PC-9 (cell line): ENCODE results near the gene CDH20. TPM values are rescaled to one million over a fixed set of nuclear protein-coding genes. Genes with fewer than 3 reads are reported as not detected.

Experiments used
- BruUV-seq: library from RNA; stranded (reverse); fragments of 400-500 nt; replicated peaks from 2 replicates; lab custom pipeline; 2021; lab: Mats Ljungman, UMichigan
- CTCF ChIA-PET: fragments of 300-600 bp; sonication (Branson Sonifier 250); formaldehyde crosslinking; loops from one replicate; lab custom pipeline; 2022; ENCODE audit warnings: antibody characterized with exemption; lab: Charles Lee
- POLR2A ChIA-PET: fragments of 300-600 bp; sonication (Branson Sonifier 250); formaldehyde crosslinking; loops from one replicate; lab custom pipeline; 2022; ENCODE audit warnings: antibody characterized with exemption; ENCODE audit not compliant: unreplicated experiment; lab: Charles Lee
- DNase-seq, 2 experiments: peaks; one replicate each; pipeline versions ENCODE4 v3.0.0 to v3.0.0-alpha.2; 2015 to 2022; ENCODE audit warnings: mixed read lengths in 1 of 2
- H2AFZ ChIP-seq: fragments of 200-600 bp; sonication (generic); 2 replicates; pipeline ENCODE4 v1.8.1; 2017; ENCODE audit warnings: antibody characterized with exemption
- H3F3A ChIP-seq: fragments of 200-600 bp; sonication (generic); 2 replicates; pipeline ENCODE4 v1.8.1; 2017; ENCODE audit warnings: antibody characterized with exemption, mild to moderate bottlenecking, low read depth; ENCODE audit not compliant: insufficient read depth
- H3K27ac ChIP-seq: fragments of 200-600 bp; sonication (generic); 2 replicates; pipeline ENCODE4 v1.6.1; 2016; ENCODE audit warnings: mixed run types
- H3K27me3 ChIP-seq: fragments of 200-600 bp; sonication (generic); 2 replicates; pipeline ENCODE4 v1.6.1; 2016; ENCODE audit warnings: low read depth, mixed run types; ENCODE audit not compliant: insufficient read depth
- H3K36me3 ChIP-seq: fragments of 200-600 bp; sonication (generic); 2 replicates; pipeline ENCODE4 v1.6.1; 2016; ENCODE audit warnings: low read depth, mixed run types
- H3K4me1 ChIP-seq: fragments of 200-600 bp; sonication (generic); replicated peaks from 2 replicates; pipeline ENCODE4 v1.6.1; 2016; ENCODE audit warnings: mixed run types; ENCODE audit not compliant: insufficient read depth
- H3K4me2 ChIP-seq: fragments of 200-600 bp; sonication (generic); 2 replicates; pipeline ENCODE4 v1.6.1; 2017; ENCODE audit warnings: mixed run types
- H3K4me3 ChIP-seq: fragments of 200-600 bp; sonication (generic); 2 replicates; pipeline ENCODE4 v1.6.1; 2016; ENCODE audit warnings: mixed run types
- H3K79me2 ChIP-seq: fragments of 200-600 bp; sonication (generic); 2 replicates; pipeline ENCODE4 v1.6.1; 2017; ENCODE audit warnings: low read depth, mixed run types
- H3K9me2 ChIP-seq: fragments of 200-600 bp; sonication (generic); 2 replicates; pipeline ENCODE4 v1.8.1; 2017; ENCODE audit warnings: mild to moderate bottlenecking; ENCODE audit not compliant: insufficient read depth
- H3K9me3 ChIP-seq: fragments of 200-600 bp; sonication (generic); 2 replicates; pipeline ENCODE4 v1.8.1; 2016; ENCODE audit warnings: low read depth; ENCODE audit not compliant: insufficient read depth
- H4K20me1 ChIP-seq: fragments of 200-600 bp; sonication (generic); 2 replicates; pipeline ENCODE4 v1.8.1; 2017; ENCODE audit not compliant: insufficient read depth
- CTCF ChIP-seq: fragments of 200-600 bp; sonication (generic); conservative IDR thresholded peaks from 2 replicates; pipeline ENCODE4 v1.6.1; 2017; ENCODE audit warnings: mixed run types, antibody characterized with exemption, mild to moderate bottlenecking, moderate library complexity
- EZH2 ChIP-seq: fragments of 200-600 bp; sonication (generic); IDR thresholded peaks from 2 replicates; pipeline ENCODE4 v1.8.0; 2017; ENCODE audit warnings: antibody characterized with exemption, low read depth
- intact Hi-C: fragments of 100-400 bp; cut with micrococcal nuclease; formaldehyde crosslinking; loops from one replicate; pipeline ENCODE4 v1.10.0; 2022; ENCODE audit not compliant: unreplicated experiment
- total RNA-seq: library from RNA; stranded (reverse); gene quantifications from 2 replicates; pipeline ENCODE4 v1.2.3, GENCODE V29; 2021

The CDH20 gene
- total RNA-seq, 1 experiment from 2014 or later: not detected

- intact Hi-C loops: no loop called here
- TF ChIP-seq EZH2: no peak
- no peak for TF ChIP-seq CTCF
- no TSS peak for BruUV-seq
- POLR2A ChIA-PET: no interaction called here
- Histone ChIP-seq H3K4me1 (no peaks in the 10 kb centered on the region), H2AFZ (no peak overlapping the region), H3K9me3 (no peaks in the 10 kb centered on the region), H3F3A (no peaks in the 10 kb centered on the region), H3K27ac (no peak overlapping the region), H3K79me2 (no peaks in the 10 kb centered on the region), H3K9me2 (no peaks in the 10 kb centered on the region), H3K4me3 (no peak overlapping the region), H4K20me1 (no peaks in the 10 kb centered on the region), H3K27me3 (no peaks in the 10 kb centered on the region), H3K36me3 (no peaks in the 10 kb centered on the region), H3K4me2 (no peak overlapping the region)
- CTCF ChIA-PET: no interaction called here
- no peak for DNase-seq
These were observed 688 bp downstream of the CDH20 start for GRCh38 chr18:61333746-61334490.

GRCh38 chr18:61334491-61334850 is 1.2 kb downstream of the CDH20 start:
- Histone ChIP-seq H2AFZ (no peak overlapping the region), H3K27me3 (no peaks in the 10 kb centered on the region)

GRCh38 chr18:61334951-61335683 is 1.9 kb downstream of the CDH20 start:
- H3K9me3 ChIP-seq: no peaks in the 10 kb centered on the region
- intact Hi-C loops: no loop called here
- no peaks in the 10 kb centered on the region for H3K4me1 ChIP-seq

More at GRCh38 chr18:61334491-61334850, 1.2 kb downstream of the CDH20 start:
- Histone ChIP-seq H3K9me3 (no peaks in the 10 kb centered on the region), H3K4me1 (no peaks in the 10 kb centered on the region), H3K9me2 (no peaks in the 10 kb centered on the region), H3K79me2 (no peaks in the 10 kb centered on the region), H3F3A (no peaks in the 10 kb centered on the region), H3K27ac (no peak overlapping the region), H3K4me3 (no peak overlapping the region), H3K4me2 (no peak overlapping the region), H4K20me1 (no peaks in the 10 kb centered on the region), H3K36me3 (no peaks in the 10 kb centered on the region)
- no TSS peak for BruUV-seq
- TF ChIP-seq EZH2: no peak
- TF ChIP-seq CTCF: no peak
- DNase-seq: no peak
- ChIA-PET CTCF (no interaction called here), POLR2A (no interaction called here)
- intact Hi-C loops: no loop called here

More at GRCh38 chr18:61334951-61335683, 1.9 kb downstream of the CDH20 start:
- Histone ChIP-seq H3K79me2 (no peaks in the 10 kb centered on the region), H3K36me3 (no peaks in the 10 kb centered on the region), H4K20me1 (no peaks in the 10 kb centered on the region), H2AFZ (no peak overlapping the region), H3K27me3 (no peaks in the 10 kb centered on the region), H3K4me3 (no peak overlapping the region), H3K4me2 (no peak overlapping the region), H3K9me2 (no peaks in the 10 kb centered on the region), H3K27ac (no peak overlapping the region), H3F3A (no peaks in the 10 kb centered on the region)
- no peak for TF ChIP-seq CTCF
- no peak for TF ChIP-seq EZH2
- ChIA-PET POLR2A (no interaction called here), CTCF (no interaction called here)
- DNase-seq: no peak
- BruUV-seq: no TSS peak
